GM19023 (cell line): ENCODE results near the gene HASPIN.

ENCODE experiments used
- ATAC-seq: cut with Tn5 transposase; IDR thresholded peaks from one replicate; pipeline ENCODE4 v1.9.1; 2021; ENCODE audit warnings: mild to moderate bottlenecking, moderate library complexity; ENCODE audit not compliant: unreplicated experiment

HASPIN gene

DNA sequence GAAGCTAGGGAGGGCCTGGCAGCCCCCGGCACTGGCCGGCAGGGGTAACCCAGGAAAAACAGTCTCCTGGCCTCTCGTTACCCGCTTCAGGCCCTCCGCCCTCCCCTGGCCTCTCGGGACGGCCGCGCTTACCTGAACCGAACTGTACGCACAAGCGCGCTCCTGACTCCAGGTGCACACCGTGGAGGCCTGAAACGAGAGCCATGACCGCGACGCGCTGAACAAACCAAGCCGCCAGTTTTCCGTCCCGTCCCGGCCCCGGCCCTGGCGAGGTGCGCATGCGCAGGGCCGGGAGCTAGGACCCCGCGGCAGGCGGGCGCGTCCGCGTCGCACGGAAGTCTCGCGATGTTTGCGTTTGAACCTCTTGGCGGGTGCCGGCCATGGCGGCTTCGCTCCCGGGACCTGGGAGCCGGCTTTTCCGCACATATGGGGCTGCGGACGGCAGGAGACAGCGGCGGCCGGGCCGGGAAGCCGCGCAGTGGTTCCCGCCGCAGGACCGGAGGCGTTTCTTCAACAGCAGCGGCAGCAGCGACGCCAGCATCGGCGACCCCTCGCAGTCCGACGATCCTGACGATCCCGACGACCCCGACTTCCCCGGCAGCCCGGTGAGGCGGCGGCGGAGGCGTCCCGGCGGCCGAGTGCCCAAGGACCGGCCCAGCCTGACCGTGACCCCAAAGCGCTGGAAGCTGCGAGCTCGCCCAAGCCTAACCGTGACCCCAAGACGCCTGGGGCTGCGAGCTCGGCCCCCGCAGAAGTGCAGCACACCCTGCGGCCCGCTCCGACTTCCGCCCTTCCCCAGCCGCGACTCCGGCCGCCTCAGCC is at the start of gene HASPIN:
Gene HASPIN (plus strand): TSS at position 348 of the 822 bp plus-strand sequence. CDS start 33 bp downstream, at position 381.
- peak; percentile 85 for ATAC-seq

DNA sequence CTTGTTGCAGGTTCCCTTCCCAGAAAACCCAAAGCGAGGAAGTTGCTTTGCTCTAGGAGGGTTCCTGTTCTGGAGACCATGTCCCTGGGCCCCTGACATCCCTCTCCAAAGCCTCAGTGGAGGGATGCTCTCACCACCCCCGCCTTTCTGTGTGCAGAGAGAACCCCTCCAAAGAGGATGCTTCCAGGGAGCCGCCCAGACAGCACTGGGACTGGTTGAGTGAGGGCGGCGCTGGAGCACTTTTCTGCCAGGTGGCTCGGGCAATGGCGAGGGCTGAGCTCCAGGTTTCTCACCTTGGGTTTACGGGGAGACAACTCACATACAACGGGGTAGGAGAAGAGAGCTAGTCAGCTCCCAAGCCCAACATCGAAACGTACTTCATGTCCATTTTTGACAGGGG is 47.8 kb upstream of the HASPIN start:
- ATAC-seq = no peak

DNA sequence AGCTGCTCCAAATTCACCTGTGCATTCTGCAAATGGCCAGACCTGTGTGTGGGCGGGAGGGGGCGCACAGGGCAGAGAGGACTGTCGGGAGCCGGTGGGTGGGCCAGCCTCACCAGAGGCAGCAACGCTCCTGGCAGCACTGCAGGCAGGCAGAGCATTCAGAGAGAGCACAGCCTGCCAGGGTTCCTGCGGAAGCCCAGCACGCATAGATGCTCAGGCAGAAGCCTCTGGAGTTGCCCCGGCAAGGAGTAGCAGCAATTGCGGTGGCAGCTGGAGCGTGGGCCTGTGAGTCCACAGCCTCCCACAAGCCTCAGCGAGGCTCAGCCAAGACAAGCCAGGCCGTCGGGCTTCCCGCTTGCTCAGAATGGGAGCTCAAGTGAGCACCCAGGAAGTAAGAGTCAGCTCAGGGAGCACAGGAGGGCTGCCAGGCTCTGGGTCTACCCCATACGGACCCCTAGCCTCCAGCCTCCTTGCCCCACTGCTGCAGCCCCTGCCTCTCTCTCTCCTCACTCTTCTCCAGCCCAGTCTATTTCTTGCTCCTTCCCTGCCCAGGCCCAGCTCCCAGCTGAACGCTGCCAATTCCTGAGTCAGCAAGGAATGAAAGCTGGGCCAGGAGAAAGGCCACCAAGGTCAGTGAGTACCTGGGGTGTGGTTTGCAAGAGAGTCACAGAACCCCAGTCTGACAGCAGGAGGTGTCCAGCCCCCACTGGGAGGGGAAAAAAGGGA is 45.4 kb upstream of the HASPIN start:
- ATAC-seq = no peak

DNA sequence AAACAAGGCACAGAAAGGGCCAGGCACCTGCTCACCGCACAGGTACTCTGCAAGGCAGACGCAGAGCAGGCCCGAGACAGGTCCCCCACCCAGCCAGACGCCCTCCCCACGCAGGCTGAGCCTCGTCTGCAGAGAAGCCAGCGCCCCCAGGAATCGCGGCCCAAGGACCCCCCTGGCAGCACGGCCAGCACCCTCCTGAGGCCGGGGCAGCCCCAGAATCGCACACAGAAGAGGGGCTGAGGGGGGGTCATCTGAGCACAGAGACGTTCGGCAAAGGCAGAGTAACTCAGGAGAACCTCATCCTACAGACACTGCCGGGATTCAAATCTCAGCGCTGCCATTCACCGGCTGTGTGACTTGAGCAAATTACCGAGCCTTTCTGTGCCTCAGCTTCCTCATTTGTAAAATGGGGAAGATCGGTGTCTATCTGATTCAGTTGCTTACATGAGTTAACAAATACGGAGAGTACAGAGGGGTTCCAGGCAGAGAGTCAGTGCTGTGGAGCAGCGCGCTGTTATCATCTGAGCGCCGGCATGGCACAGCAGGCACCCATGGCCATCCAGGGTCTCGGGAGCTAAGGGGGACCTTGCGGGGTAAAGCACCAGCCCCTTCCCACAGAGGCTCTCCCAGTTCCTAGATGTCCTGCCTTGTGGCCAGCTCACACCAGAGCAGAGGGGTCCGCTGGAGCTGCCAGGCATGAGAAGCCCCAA is 44.7 kb upstream of the HASPIN start:
- ATAC-seq = no peak

DNA sequence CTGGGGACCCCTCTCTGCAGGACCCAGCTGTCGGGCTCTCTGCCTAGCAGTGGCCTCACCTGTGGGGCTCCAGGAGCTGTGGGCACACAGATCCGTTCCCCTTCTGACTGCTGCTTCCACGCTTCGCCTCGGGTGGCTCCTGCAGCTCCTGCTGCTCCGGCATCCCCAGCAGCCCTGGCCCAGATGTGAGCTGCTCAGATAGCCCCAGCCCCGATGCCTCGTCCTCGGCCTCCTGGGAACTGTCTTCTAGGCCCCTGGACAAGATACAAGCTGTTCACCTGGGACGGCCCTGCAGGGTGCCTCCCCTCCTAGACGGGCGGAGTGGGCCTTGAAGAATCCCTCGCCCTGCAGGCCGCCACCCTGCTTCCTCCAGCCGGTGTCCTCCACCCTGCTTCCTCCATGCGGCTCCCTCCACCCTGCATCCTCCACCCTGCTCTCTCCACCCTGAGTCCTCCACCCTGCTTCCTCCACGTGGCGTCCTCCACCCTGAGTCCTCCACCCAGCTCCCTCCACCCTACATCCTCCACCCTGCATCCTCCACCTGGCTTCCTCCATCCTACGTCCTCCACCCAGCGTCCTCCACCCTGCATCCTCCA is 44.1 kb upstream of the HASPIN start:
- no peak for ATAC-seq

DNA sequence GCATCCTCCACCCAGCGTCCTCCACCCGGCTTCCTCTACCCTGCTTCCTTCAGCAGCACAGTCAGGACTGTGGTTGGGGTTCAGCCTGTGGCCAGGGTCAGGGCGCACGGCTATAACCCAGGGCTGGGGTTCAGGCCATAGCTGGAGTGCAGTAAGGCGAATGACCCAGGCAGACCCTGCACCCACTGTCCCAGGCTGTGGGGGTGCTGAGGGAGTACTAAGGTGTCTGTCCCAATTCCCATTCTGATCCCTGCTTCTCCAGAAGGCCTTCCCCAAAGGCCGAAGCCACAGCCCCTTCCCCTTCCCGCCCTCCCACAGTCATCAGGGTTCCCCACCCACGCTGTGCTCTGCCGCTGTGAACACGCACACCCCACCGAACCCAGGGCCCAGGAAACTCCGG is 42.6 kb upstream of the HASPIN start:
- no peak for ATAC-seq

DNA sequence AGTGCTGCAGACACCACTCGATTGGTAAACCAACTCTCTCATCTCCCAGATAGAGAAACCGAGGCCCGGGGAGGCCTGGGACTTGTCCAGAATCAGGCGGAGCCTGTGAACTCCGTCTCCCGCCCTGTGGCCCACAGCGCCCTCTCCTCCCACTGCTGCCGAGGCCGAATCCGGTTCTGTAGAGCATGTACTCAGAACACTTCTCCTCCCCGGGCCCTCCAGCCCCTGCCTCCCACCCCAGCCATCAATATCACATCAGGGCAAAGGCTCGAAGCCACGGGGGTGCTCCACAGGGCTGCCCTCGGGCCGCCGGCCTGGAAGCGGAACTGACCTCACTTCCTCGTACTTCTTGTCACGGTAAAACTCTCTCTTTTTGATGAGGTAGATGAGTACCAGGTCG is 42.1 kb upstream of the HASPIN start:
- ATAC-seq = no peak

DNA sequence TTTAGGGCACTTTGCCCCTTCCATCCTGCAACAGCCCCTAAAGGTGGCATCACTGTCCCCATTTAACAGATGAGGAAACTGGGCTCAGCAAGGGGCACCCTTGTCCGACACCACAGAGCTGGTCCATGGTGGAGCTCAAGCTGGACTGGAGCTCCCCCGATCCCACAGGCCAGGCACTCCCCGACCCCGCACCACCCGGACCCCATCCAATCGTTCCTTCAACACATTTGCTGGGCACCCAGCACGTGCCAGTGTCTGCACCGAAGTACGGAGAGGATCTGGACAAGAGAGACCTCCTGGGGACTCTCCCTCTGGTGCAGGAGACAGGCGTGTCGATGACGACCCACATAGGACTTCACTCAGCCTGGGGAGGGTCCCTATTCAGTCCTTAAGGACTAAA is 41.7 kb upstream of the HASPIN start:
- ATAC-seq = no peak

DNA sequence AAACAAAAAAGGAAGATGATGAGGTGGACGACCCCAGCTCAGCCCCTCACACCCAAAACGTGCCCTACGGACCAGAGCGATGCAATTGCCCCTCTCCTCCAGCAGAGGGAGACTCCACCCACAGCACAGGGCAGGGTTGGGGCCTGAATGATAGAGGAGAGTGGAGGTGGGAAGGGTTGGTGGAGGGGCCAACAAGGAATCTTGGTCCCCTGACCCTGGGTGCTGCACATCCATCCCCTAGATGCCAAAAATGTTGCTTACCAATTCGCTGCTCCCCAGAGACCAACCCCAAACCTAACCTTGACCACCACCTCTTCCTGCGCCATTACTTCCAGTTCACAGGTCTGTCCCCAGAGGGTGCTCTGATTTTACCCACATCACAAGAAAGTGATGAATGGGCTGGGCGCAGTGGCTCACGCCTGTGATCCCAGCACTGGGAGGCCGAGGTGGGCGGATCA is 40.6 kb upstream of the HASPIN start:
- peak; percentile 55 for ATAC-seq

DNA sequence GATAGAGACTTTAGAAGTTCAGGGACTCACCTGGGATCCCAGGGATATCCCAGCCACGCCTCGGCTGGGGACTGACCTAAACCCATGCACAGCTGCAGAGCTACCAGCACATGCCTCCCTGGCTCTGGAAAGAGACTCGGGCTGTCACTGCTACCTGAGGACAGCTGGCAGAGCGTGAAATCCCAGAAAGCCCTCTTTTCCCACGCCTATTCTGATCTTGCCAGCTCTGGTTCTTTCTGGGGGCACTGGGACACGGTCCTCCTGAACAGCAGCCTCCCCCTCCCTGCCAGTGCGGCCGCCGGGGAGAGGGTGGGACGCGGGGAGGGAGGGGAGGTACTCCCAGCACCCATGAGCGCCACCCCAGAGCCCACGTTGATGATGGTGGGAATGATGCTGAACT is 38.5 kb upstream of the HASPIN start:
- ATAC-seq = no peak

DNA sequence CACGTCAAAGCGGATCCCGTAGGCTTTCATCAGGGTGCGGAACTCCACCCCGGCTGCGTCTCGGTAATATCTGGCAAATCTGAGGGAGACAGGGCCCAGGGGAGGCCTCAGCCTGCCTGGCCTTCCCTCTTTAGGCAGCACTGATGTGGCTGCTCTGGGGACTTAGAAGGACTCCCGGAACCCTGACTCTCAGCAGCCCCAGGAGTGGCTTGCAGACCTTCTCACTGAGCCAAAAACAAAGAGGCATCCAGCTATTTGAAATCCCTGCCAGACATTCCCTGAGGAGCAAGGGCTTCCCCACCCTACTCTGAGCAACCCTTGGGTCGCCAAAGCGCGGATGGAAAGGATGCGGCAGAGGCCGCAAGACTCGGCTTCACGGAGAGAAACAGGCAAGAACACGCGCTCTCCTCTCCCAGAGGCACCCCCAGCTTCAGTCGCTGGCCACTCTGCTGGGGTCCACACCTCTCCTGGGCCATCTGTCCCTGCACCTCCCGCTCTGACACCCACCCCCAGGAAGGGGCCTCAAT is 35.6 kb upstream of the HASPIN start:
- ATAC-seq = no peak

DNA sequence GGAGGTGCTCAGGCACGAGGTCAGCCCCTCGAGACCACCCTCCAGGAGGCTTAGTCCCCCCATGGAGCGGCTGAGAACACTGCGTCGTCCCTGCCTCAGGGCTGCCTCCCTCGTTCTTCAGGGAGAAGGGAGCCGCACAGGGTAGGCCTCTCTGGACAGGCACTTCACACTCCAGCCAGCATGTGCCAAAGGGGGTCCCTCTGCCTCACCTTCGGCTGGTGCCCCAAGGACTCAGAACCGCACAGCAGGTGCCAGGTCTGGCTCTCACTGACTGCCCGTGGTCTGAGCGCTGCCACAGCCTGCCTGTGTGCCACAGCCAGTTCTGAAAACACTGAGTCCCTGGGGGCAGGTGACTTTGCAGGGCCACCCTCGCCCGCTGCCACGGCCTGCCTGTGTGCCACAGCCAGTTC is 34.8 kb upstream of the HASPIN start:
- ATAC-seq = no peak

DNA sequence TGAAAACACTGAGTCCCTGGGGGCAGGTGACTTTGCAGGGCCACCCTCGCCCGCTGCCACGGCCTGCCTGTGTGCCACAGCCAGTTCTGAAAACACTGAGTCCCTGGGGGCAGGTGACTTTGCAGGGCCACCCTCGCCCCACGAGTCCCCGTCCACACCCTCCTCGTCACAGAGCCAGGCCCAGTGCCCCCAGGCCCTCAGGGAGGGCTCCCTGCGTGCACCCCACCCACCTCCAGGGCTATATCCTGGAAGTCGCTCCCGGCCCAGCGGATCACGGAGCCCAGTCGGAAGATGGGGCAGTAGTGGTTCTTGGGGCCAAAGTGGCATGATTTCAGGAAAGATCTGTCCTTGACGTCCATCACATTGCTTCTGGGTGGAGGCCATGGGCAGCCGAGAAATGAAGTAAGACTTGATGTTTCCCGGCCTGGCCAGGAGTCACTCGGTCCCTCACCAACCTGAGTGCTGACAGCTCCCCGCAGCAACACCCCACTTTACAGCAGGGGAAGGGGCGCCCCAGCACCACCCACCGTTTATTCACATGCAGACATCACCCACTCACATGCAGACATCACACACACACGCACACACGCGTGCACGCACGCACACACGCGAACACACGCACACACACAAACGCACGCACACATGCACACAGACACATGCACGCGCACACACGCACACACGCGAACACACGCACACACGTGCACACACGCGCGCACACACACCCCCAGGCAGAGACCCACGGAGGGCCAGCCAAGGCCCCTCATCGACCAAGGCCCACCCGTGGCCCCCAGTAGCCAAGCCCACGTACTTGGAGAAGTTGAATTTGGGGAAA is 34.2 kb upstream of the HASPIN start:
- ATAC-seq = no peak

DNA sequence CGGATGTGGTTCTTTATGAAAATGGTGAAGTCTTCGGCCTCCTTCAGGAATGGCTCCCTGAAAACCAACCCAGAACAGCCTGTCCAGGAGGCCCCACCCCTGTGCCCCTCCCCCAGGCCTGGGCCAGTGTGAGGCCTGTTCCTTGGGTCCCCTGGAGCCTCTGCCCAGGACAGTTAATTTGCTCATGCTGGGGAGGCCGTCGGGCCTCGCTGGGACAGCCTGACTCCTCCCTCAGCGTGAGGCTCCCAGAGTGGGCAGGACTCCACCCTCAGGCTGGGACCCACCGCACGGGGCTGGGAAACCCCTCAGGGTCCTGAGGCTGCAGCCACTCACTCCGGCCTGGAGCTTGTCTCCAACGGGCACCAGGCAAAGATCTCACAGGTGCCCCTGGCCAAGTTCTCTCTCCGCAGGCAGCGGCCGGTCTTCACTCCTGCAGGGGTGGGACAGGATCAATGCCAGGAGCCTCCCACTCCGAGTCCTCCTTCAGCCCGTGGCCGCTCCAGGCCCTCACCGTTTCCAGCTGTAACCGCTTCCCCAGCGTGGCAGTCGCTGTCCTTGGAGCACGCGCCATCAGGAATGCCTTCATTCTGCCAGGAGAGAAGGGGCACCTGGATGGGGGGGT is 33.5 kb upstream of the HASPIN start:
- no peak for ATAC-seq

DNA sequence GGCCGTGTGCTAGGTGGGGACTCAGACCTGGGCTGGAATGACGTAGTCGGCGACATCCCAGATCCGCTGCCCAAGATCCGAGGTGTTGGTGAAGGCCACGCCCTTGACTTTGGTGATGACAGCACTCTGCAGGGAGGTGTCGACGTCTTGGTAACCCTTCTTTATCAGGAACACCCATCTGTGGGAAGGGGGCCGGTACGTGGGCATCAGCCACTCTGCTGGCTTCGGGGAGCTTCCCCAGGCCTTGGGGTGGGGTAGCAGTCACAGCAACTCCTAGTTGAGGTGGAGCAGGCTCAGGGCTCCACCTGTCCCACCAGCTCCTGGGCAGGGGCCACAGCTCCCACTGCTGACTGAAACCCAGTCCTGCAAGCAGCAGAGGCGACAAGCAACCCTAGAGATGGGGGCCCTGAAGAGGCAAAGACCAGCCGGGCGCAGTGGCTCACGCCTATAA is 32.1 kb upstream of the HASPIN start:
- no peak for ATAC-seq

DNA sequence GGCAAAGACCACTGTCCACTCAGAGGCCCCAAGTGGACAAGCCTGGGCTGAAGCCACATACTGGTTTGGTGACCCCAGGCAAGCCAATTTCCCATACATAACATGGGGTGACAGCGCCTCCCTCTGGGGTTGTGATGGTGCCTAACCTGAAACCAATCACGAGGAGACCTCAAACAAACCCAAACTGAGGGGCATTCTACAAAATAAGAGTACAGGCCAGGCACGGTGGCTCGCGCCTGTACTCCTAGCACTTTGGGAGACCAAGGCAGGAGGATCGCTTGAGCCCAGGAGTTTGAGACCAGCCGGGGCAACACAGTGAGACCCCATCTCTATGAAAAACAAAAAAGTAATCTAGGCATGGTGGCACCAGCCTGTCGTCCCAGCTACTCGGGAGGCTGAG is 31.4 kb upstream of the HASPIN start:
- no peak for ATAC-seq

DNA sequence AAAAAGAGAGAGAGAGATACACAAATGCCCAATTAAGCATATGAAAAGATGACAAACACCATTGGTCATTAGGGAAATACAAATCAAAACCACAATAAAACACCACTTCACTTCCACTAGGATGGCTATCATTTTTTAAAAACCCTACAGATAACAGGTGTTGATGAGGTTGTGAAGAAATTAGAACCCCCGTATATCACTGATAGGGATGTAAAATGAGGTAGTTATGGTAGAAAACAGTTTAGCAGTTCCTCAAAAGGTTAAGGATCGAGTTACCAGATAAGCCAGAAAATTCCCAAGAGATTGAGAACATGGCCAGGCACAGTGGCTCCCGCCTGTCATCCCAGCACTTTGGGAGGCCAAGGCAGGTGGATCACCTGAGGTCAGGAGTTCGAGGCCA is 30.6 kb upstream of the HASPIN start:
- ATAC-seq = no peak

DNA sequence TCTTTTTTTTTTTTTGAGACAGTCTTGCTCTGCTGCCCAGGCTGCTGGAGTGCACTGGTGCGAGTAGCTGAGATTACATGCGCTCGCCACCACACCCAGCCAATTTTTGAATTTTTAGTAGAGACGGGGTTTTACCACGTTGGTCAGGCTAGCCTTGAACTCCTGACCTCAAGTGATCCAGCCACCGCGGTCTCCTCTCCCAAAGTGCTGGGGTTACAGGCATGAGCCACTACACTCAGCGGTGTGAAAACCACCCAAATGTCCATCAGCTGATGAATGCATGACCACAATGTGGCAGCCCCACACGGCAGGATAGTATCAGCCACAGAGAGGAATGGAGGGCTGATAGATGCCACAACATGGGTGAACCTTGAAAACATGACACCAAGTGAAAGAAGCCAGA is 29.9 kb upstream of the HASPIN start:
- ATAC-seq = peak; percentile 58

DNA sequence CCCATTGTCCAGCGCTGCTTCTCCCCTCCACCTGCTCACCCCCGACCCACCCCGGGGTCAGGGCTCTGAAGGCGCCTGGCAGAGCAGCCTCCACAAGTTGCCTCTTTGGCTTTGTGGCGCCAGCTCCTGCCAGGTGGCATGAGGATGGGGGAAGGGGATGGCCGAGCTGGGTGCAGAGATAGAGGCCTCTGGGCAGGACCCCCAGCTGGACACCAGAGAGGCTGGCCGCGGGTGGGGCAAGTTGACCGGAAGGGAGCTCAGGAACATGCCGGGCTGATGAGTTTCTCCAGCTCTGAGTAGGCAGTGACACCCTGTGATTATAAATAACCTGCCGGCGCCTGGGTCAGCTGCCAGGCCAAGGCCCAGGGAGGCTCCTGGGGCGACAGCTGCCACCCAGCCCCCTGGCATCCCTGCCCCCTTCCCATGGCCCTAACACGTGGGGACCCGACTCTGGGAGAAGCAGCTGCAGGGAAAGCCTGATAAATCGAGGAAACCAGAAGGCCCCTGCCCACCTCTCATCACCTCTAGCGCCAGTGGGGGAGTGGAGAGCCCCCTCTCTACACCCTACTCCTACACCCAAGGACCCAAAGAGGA is 28.5 kb upstream of the HASPIN start:
- ATAC-seq = no peak
